ENCODE results near the gene ANO2.

The ANO2 gene

DNA sequence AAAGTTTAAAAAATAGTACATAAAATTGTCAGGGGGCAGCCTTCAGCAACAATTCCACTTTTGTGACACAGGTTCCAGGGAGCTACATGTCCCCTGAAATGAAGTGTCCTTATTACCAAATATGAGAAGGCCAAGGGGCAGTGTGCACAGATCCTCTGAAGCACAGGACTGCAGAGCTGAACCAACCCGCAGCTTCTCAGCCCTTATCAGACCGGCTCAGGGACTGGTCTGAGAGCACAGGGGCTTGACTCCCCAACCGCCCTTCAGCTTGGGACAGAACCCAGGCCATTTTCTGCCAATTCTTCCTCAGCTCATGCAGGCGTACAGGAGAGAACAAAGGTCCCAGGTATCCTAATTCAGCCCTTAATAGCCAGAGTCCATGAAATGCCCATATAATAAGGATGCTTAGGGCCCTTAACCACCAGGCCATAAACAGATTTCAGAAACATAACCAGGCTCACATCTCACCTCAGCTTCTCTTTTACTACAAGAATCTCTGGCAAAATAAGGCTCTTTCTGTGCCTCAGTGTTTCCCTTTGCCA is 221.3 kb downstream of the ANO2 start:
- in situ Hi-C loops (cut with HindIII; ENCODE audit: low sequenced_read_pairs) = no loop called here
- TF ChIP-seq, protein P1, sequence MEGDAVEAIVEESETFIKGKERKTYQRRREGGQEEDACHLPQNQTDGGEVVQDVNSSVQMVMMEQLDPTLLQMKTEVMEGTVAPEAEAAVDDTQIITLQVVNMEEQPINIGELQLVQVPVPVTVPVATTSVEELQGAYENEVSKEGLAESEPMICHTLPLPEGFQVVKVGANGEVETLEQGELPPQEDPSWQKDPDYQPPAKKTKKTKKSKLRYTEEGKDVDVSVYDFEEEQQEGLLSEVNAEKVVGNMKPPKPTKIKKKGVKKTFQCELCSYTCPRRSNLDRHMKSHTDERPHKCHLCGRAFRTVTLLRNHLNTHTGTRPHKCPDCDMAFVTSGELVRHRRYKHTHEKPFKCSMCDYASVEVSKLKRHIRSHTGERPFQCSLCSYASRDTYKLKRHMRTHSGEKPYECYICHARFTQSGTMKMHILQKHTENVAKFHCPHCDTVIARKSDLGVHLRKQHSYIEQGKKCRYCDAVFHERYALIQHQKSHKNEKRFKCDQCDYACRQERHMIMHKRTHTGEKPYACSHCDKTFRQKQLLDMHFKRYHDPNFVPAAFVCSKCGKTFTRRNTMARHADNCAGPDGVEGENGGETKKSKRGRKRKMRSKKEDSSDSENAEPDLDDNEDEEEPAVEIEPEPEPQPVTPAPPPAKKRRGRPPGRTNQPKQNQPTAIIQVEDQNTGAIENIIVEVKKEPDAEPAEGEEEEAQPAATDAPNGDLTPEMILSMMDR (IDR thresholded peaks at IDR 0.05; ENCODE audit: low read depth, low read length) = no peak
- DNase-seq (ENCODE audit: low read depth, low spot score) = no peak
- no peak overlapping the region for H3K4me3 ChIP-seq (ENCODE audit: low read depth, low read length)

DNA sequence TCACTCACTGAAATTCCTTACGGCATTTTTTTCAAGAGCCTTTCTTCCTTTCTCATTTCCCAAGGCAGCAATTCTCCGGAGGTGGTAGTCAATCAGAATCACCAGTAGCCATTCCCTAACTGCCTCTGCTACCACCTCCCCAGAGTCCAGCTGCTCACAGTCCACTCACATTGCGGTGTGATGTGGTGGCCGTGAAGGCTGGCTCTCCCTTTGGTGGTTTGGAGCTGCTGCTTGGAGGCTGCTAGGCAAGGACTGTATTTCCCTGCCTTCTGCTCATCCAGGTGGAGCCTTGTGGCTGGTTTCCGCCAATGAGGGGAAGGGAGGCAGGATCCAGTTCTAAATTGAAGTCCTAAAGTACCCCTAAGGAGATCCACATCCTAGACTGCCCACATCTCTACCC is 222.0 kb downstream of the ANO2 start:
- no peak for DNase-seq (ENCODE audit: low read depth, low spot score)
- TF ChIP-seq, protein P1 (IDR thresholded peaks at IDR 0.05; ENCODE audit: low read depth, low read length) = no peak
- in situ Hi-C loops (cut with HindIII; ENCODE audit: low sequenced_read_pairs) = no loop called here
- no peak overlapping the region for H3K4me3 ChIP-seq (ENCODE audit: low read depth, low read length)

DNA sequence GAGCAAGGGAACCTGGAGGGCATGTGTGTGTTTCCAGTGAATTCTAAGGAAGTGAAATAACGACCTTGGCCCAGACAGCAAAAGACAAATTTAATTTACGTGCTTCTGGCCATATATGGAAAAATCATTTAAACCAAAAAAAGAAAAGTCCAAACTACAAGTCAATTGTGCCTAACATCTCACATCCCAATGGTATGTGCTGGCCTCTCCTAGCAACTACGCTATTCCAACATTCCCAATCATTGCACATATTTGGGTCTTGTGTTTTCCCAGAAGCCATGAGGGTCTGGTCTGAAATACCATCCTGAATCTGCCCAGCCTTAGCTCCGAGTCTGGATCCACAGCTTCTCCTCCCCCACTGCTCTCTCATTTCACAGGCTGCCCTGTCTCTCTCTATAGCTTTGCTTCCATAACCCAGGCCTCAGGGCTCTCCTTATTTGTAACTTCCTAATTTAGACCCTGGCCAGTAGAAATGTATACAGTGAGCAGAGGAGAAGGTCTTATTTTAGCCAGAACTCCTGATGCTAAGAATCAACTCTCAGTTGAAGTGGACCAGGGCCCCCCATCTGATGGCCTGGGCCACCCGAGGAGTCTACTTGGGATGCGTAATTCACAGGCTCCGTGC is 224.6 kb downstream of the ANO2 start:
- DNase-seq (ENCODE audit: low read depth, low spot score) = no peak
- in situ Hi-C loops (cut with HindIII; ENCODE audit: low sequenced_read_pairs) = no loop called here
- H3K4me3 ChIP-seq (ENCODE audit: low read depth, low read length) = no peak overlapping the region
- TF ChIP-seq, protein P1 (IDR thresholded peaks at IDR 0.05; ENCODE audit: low read depth, low read length) = no peak

DNA sequence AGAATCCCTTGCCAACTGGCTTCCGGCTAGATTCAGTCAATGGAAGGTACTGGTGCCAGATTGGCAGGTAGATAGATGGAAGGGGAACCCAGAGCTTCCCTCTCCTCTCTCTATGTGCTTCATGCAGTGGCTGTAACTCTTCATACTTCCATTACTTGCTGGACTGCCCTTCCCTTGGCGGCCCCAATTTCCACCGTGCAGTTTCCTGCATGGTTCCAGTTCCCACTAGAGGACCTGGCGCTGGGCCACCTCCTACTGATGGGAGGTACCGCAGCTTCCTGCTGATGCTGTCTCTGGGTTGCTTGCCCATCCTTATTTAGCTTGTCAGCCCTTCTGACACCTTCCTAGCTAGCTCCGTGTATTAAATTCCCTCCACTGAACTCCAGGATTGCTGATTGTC is 226.4 kb downstream of the ANO2 start:
- TF ChIP-seq, protein P1 (IDR thresholded peaks at IDR 0.05; ENCODE audit: low read depth, low read length) = no peak

DNA sequence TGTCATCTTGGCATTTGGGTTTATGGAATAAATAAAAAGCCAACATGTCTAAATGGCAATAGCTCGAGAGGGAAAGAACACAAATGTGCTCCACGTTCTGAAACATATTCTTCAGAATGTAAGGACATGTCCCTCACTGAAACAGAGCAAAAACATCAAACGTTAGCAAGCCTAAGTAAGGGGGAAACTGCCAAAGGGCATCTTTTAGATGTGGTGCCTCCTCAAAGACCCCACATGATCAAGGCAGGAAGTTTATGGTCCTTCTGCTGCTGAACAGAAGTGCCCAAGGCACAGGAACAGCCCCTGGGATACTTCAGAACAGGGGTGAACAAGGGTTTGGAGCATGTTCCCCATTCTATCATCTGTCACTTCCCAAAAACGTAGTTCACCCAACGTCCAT is 227.0 kb downstream of the ANO2 start:
- no peak for DNase-seq (ENCODE audit: low read depth, low spot score)
- in situ Hi-C loops (cut with HindIII; ENCODE audit: low sequenced_read_pairs) = no loop called here
- TF ChIP-seq, protein P1 (IDR thresholded peaks at IDR 0.05; ENCODE audit: low read depth, low read length) = no peak

More for the DNA sequence above, 226.4 kb downstream of the ANO2 start:
- no peak overlapping the region for H3K4me3 ChIP-seq (ENCODE audit: low read depth, low read length)
- no peak for DNase-seq (ENCODE audit: low read depth, low spot score)
- in situ Hi-C loops (cut with HindIII; ENCODE audit: low sequenced_read_pairs) = no loop called here

DNA sequence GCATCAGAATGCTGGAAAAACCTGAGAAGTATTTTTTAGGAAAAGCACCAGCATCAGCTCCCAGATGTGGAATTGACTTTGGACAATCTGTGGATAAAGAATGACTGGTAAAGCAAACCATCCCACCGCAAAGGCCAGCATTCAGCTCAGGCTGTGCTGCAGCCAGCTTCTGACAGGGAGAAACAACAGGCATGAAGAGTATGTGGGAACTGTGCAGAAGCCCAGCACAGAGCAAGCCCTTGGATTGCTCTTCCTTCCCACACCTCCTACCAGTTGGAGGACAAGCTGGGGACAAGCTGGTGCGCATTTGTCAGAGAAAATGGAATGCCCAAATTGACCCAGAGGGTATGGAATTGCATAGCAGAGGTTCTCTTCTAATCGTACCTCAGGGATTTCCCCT is 228.1 kb downstream of the ANO2 start:
- DNase-seq (ENCODE audit: low read depth, low spot score) = no peak
- TF ChIP-seq, protein P1 (IDR thresholded peaks at IDR 0.05; ENCODE audit: low read depth, low read length) = no peak
- H3K4me3 ChIP-seq (ENCODE audit: low read depth, low read length) = no peak overlapping the region
- in situ Hi-C loops (cut with HindIII; ENCODE audit: low sequenced_read_pairs) = no loop called here

More for the DNA sequence above, 227.0 kb downstream of the ANO2 start:
- no peak overlapping the region for H3K4me3 ChIP-seq (ENCODE audit: low read depth, low read length)
